Natural killer cell (primary cell): Measurements from ENCODE around the gene TENM3. TPM values are rescaled to one million over a fixed set of nuclear protein-coding genes. Genes with fewer than 3 reads are reported as not detected.

ENCODE experiments used
- ATAC-seq, 3 donors: fragments of 150-1000 bp in 2 of 3; fragments of 200-7000 bp in 1 of 3; cut with Tn5 transposase; 1 replicate in 1 of 3; 2 replicates in 2 of 3; pipeline ENCODE4 v1.10.0; 2021; ENCODE audit warnings: mild to moderate bottlenecking in 2 of 3, moderate library complexity in 2 of 3
- DNase-seq, 2 donors: peaks; one replicate each; pipeline versions ENCODE4 v3.0.0 to v3.0.0-alpha.2; 2013 to 2021; ENCODE audit warnings: mixed read lengths in 1 of 2
- H3K27ac ChIP-seq: one replicate; pipeline ENCODE4 v1.5.1; 2013; ENCODE audit warnings: mild to moderate bottlenecking, low read length
- H3K27me3 ChIP-seq: one replicate; pipeline ENCODE4 v1.6.1; 2013; ENCODE audit warnings: low read length; ENCODE audit not compliant: control insufficient read depth, insufficient read depth
- H3K36me3 ChIP-seq: one replicate; pipeline ENCODE4 v1.6.1; 2013; ENCODE audit warnings: low read length; ENCODE audit not compliant: control insufficient read depth, insufficient read depth
- H3K4me1 ChIP-seq: one replicate; pipeline ENCODE4 v1.6.1; 2013; ENCODE audit warnings: low read length; ENCODE audit not compliant: control insufficient read depth, insufficient read depth
- H3K4me3 ChIP-seq: one replicate; pipeline ENCODE4 v1.5.1; 2013; ENCODE audit warnings: low read length
- H3K9me3 ChIP-seq: one replicate; pipeline ENCODE4 v1.6.1; 2013; ENCODE audit warnings: low read length; ENCODE audit not compliant: control insufficient read depth, insufficient read depth
- H3K27ac Mint-ChIP-seq, 2 donors: one replicate each; pipeline ENCODE4 v1.8.0; 2022; ENCODE audit warnings: mild to moderate bottlenecking in 2 of 2, mixed read lengths in 2 of 2, moderate library complexity in 1 of 2
- H3K27me3 Mint-ChIP-seq, 2 donors: one replicate each; pipeline ENCODE4 v1.8.0; 2022; ENCODE audit warnings: low read depth in 2 of 2, mixed read lengths in 2 of 2
- H3K36me3 Mint-ChIP-seq: one replicate; pipeline ENCODE4 v1.8.0; 2022; ENCODE audit warnings: mixed read lengths
- H3K4me1 Mint-ChIP-seq, 2 donors: one replicate each; pipeline ENCODE4 v1.8.0; 2022; ENCODE audit warnings: mixed read lengths in 2 of 2
- H3K4me3 Mint-ChIP-seq: one replicate; pipeline ENCODE4 v1.8.0; 2022; ENCODE audit warnings: mild to moderate bottlenecking, moderate library complexity, mixed read lengths
- H3K9me3 Mint-ChIP-seq, 2 donors: one replicate each; pipeline ENCODE4 v1.8.0; 2022; ENCODE audit warnings: mixed read lengths in 2 of 2
- WGBS: methylation state at CpG from one replicate; pipeline ENCODE4 v1.1.7; 2013; ENCODE audit warnings: missing lambda C conversion rate; ENCODE audit not compliant: insufficient coverage; 5-methylcytosine and 5-hydroxymethylcytosine counted together
- intact Hi-C: fragments of 100-400 bp; cut with micrococcal nuclease; formaldehyde crosslinking; loops from one replicate; pipeline ENCODE4 v1.14.2; 2022
- total RNA-seq, 4 donors: library from RNA; stranded (reverse); fragments of 120-200 nt in 1 of 4; gene quantifications; one replicate each; pipeline versions ENCODE4 v1.2.3 to v1.2.4, GENCODE V29; 2013 to 2022
- TF ChIP-seq, protein P1 (sequence below): fragments of 200-600 bp; IDR thresholded peaks from one replicate; pipeline ENCODE4 v1.8.0; 2022; ENCODE audit warnings: antibody characterized with exemption

The TENM3 gene
- total RNA-seq, 3 donors from 2014 or later (not counting 1 experiment from before 2014, with no cell fraction given): not detected

DNA sequence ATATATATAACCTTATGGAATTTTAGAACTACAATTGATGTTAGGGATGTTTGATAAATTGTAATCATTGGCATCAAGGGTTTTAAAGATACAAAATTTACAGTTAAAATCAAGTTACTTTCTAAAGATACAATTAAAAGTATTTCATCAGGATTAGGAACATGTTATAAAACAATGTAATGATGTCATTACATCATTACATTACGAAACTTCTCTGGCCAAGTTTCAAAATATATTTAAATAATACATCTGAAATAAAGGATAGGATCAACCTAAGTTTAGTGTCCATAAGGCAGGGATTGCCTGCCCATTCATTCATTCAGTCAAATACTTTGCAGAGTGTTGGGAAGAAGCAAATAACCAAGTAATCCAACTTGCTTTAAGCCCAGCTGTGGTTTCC lies 75.1 kb downstream of the TENM3 start:
- Histone ChIP-seq H3K27me3 (no peaks in the 10 kb centered on the region), H3K9me3 (peaks cover 6% of the 10 kb centered on the region), H3K4me1 (no peaks in the 10 kb centered on the region), H3K4me3 (no peak overlapping the region), H3K27ac (no peak overlapping the region), H3K36me3 (no peaks in the 10 kb centered on the region)
- WGBS: no CpG with 5 or more reads among the region's 1 CpG
- DNase-seq (no peak), ATAC-seq (no peak)
- H3K9me3 Mint-ChIP-seq: peaks cover 15 to 18% of the 10 kb centered on the region in 2 donors
- H3K4me3 Mint-ChIP-seq: no peak overlapping the region
- TF ChIP-seq, protein P1, sequence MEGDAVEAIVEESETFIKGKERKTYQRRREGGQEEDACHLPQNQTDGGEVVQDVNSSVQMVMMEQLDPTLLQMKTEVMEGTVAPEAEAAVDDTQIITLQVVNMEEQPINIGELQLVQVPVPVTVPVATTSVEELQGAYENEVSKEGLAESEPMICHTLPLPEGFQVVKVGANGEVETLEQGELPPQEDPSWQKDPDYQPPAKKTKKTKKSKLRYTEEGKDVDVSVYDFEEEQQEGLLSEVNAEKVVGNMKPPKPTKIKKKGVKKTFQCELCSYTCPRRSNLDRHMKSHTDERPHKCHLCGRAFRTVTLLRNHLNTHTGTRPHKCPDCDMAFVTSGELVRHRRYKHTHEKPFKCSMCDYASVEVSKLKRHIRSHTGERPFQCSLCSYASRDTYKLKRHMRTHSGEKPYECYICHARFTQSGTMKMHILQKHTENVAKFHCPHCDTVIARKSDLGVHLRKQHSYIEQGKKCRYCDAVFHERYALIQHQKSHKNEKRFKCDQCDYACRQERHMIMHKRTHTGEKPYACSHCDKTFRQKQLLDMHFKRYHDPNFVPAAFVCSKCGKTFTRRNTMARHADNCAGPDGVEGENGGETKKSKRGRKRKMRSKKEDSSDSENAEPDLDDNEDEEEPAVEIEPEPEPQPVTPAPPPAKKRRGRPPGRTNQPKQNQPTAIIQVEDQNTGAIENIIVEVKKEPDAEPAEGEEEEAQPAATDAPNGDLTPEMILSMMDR: no peak
- intact Hi-C loops: no loop called here
- peaks cover 5% of the 10 kb centered on the region for H3K36me3 Mint-ChIP-seq
- no peak overlapping the region for H3K27ac Mint-ChIP-seq
- peaks cover 5 to 6% of the 10 kb centered on the region in 2 donors for H3K4me1 Mint-ChIP-seq
- H3K27me3 Mint-ChIP-seq: no peaks in the 10 kb centered on the region

DNA sequence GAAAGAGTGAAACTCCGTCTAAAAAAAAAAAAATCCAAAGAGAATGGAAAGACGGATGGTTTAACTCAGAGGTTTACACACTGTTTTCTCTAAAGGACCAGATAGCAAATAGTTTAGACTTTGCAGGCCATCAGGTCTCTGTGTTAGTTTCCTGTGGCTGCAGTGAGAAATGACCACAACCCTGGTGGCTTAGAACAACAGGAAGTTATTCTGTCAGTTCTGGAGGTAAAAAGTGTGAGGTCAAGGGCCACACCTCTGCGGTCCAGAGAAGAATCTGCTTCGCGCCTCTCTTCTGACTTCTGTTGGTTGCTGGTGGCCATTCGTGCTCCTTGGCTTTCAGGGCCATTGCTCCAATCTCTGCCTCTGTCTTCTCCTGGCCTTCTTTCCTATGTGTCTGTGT lies 76.9 kb downstream of the TENM3 start:
- no peak for DNase-seq
- 57% methylated on average over 6 of the region's 6 CpGs for whole genome bisulfite sequencing
- Mint-ChIP-seq H3K4me1 (peaks cover 5 to 6% of the 10 kb centered on the region in 2 donors), H3K4me3 (no peak overlapping the region), H3K27ac (peak overlapping the region in 1 of 2 donors; percentile 46), H3K27me3 (no peaks in the 10 kb centered on the region), H3K9me3 (peaks cover 11 to 12% of the 10 kb centered on the region in 2 donors), H3K36me3 (peaks cover 5% of the 10 kb centered on the region)
- intact Hi-C loops: no loop called here
- Histone ChIP-seq H3K9me3 (peaks cover 6% of the 10 kb centered on the region), H3K27me3 (no peaks in the 10 kb centered on the region), H3K4me3 (no peak overlapping the region), H3K27ac (no peak overlapping the region), H3K4me1 (no peaks in the 10 kb centered on the region), H3K36me3 (no peaks in the 10 kb centered on the region)
- ATAC-seq: peak in 1 of 3 donors; percentile 21
- TF ChIP-seq, protein P1: no peak

DNA sequence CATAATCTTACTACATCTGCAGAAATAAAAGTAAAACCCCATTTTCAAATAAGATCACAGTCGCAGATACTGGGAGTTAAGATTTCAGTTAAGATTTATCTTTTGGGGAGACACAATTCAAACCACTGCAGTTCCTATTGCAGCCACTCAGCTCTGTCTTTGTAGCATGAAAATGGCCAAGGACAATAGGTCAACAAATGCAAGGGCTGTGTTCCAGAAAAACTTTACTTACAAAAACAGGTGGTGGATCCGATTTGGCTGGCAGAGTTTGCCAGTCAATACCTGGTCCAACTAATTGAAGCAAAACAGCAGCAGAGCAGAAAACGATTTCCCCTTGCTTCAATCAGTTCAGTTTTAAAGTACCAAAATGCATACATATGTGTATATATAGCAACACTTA lies 77.4 kb downstream of the TENM3 start:
- WGBS: 78% methylated on average over 3 of the region's 3 CpGs
- Mint-ChIP-seq H3K4me1 (peaks cover 5 to 6% of the 10 kb centered on the region in 2 donors), H3K36me3 (peaks cover 5% of the 10 kb centered on the region), H3K27ac (peak overlapping the region in 1 of 2 donors; percentile 46), H3K9me3 (peaks cover 9 to 11% of the 10 kb centered on the region in 2 donors), H3K4me3 (no peak overlapping the region), H3K27me3 (no peaks in the 10 kb centered on the region)
- Histone ChIP-seq H3K4me3 (no peak overlapping the region), H3K9me3 (peaks cover 6% of the 10 kb centered on the region), H3K27ac (no peak overlapping the region), H3K4me1 (no peaks in the 10 kb centered on the region), H3K36me3 (no peaks in the 10 kb centered on the region), H3K27me3 (no peaks in the 10 kb centered on the region)
- TF ChIP-seq, protein P1: no peak
- ATAC-seq: no peak
- DNase-seq: no peak
- intact Hi-C loops: no loop called here

DNA sequence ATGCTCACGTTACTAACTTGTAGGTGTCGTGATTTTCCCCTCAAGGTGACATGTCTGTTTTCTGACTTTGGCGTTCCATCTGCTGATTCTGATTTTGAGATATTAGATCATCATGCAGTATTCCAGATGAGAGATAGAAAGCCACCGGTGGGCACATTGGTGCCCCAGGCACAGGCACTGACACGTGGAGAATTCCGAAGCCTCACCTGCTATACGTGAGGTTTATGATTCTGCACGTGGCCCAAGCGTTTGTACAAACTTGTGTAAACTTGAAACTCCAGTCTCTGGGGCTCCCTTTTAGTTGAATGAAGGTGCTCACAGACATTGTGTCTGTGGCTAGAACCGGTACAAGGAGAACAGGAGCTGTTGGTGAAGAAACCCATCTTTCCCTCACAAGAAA lies 81.1 kb downstream of the TENM3 start:
- Mint-ChIP-seq H3K27me3 (no peaks in the 10 kb centered on the region), H3K36me3 (peaks cover 5% of the 10 kb centered on the region), H3K27ac (no peak overlapping the region), H3K4me3 (no peak overlapping the region), H3K9me3 (peaks cover 7% of the 10 kb centered on the region in 2 donors), H3K4me1 (peaks cover 5 to 6% of the 10 kb centered on the region in 2 donors)
- H3K36me3 ChIP-seq: no peaks in the 10 kb centered on the region
- DNase-seq (no peak), ATAC-seq (no peak)
- no peak overlapping the region for H3K27ac ChIP-seq
- H3K4me3 ChIP-seq: no peak overlapping the region
- H3K4me1 ChIP-seq: no peaks in the 10 kb centered on the region
- no peaks in the 10 kb centered on the region for H3K27me3 ChIP-seq
- 91% methylated on average over 10 of the region's 10 CpGs for whole genome bisulfite sequencing
- H3K9me3 ChIP-seq: peaks cover 3% of the 10 kb centered on the region
- TF ChIP-seq, protein P1: no peak
- intact Hi-C loops: no loop called here
